IMR-90 (cell line): ENCODE results near the gene TBX1. TPM values are rescaled to one million over a fixed set of nuclear protein-coding genes. Genes with fewer than 3 reads are reported as not detected.
"Not testable (repeated sequence)": the region's sequence is repeated elsewhere in the genome, so short reads cannot be mapped to it uniquely, and the experiment has no call there.

Experiments
- ATAC-seq: fragments of 200-7000 bp; cut with Tn5 transposase; 2 replicates; pipeline ENCODE4 v1.9.1; 2020; ENCODE audit warnings: low read depth, mild to moderate bottlenecking, moderate library complexity
- BruUV-seq: library from RNA; stranded (reverse); fragments of 400-500 nt; replicated peaks from 2 replicates; lab custom pipeline; 2021; lab: Mats Ljungman, UMichigan
- CTCF ChIA-PET: fragments of 300-600 bp; formaldehyde crosslinking; extraction: SDS; loops from one replicate; lab custom pipeline; 2021; ENCODE audit warnings: antibody characterized with exemption; lab: Yijun Ruan, JAX
- POLR2A ChIA-PET: fragments of 300-600 bp; sonication (Branson Sonifier 250); formaldehyde crosslinking; loops from one replicate; lab custom pipeline; 2022; ENCODE audit warnings: antibody characterized with exemption; ENCODE audit not compliant: unreplicated experiment; lab: Charles Lee
- DNase-seq: peaks from one replicate; pipeline ENCODE4 v3.0.0; 2013
- H2AFZ ChIP-seq: replicated peaks from 2 replicates; pipeline ENCODE3; 2013; ENCODE audit warnings: low read length, mild to moderate bottlenecking; ENCODE audit not compliant: poor library complexity
- H2AK5ac ChIP-seq: 2 replicates; pipeline ENCODE4 v1.6.1; 2013; ENCODE audit warnings: low read depth, low read length, inconsistent platforms
- H2AK9ac ChIP-seq: replicated peaks from 2 replicates; pipeline ENCODE3; 2013; ENCODE audit warnings: mild to moderate bottlenecking, low read depth, low read length, moderate library complexity; ENCODE audit not compliant: poor library complexity
- H2BK120ac ChIP-seq: 2 replicates; pipeline ENCODE4 v1.6.1; 2013; ENCODE audit warnings: low read depth, low read length, inconsistent platforms
- H2BK15ac ChIP-seq: 3 replicates; pipeline ENCODE4 v1.6.1; 2013; ENCODE audit warnings: low read depth, low read length, inconsistent platforms
- H2BK20ac ChIP-seq: 2 replicates; pipeline ENCODE4 v1.6.1; 2013; ENCODE audit warnings: low read depth, mild to moderate bottlenecking, inconsistent platforms, low read length, moderate library complexity
- H2BK5ac ChIP-seq: 2 replicates; pipeline ENCODE4 v1.6.1; 2013; ENCODE audit warnings: mild to moderate bottlenecking, low read depth, low read length, inconsistent platforms; ENCODE audit not compliant: poor library complexity, severe bottlenecking
- H3K14ac ChIP-seq: replicated peaks from 2 replicates; pipeline ENCODE4 v1.6.1; 2013; ENCODE audit warnings: low read depth, low read length, inconsistent platforms
- H3K18ac ChIP-seq: 2 replicates; pipeline ENCODE4 v1.6.1; 2013; ENCODE audit warnings: low read depth, low read length, control low read depth
- H3K23ac ChIP-seq: 2 replicates; pipeline ENCODE4 v1.6.1; 2013; ENCODE audit warnings: low read depth, low read length, inconsistent platforms
- H3K27ac ChIP-seq: 2 replicates; pipeline ENCODE4 v1.5.1; 2013; ENCODE audit warnings: mild to moderate bottlenecking, control low read depth, low read length; ENCODE audit not compliant: insufficient read depth
- H3K27me3 ChIP-seq: 2 replicates; pipeline ENCODE4 v1.6.1; 2013; ENCODE audit warnings: low read length; ENCODE audit not compliant: control insufficient read depth, insufficient read depth
- H3K36me3 ChIP-seq: 2 replicates; pipeline ENCODE4 v1.6.1; 2013; ENCODE audit warnings: low read length, mixed read lengths; ENCODE audit not compliant: control insufficient read depth, insufficient read depth
- H3K4ac ChIP-seq: 2 replicates; pipeline ENCODE4 v1.6.1; 2013; ENCODE audit warnings: low read depth, low read length, inconsistent platforms
- H3K4me1 ChIP-seq: 2 replicates; pipeline ENCODE4 v1.6.1; 2013; ENCODE audit warnings: low read length, mixed read lengths; ENCODE audit not compliant: control insufficient read depth, insufficient read depth
- H3K4me2 ChIP-seq: 2 replicates; pipeline ENCODE4 v1.6.1; 2013; ENCODE audit warnings: low read depth, mild to moderate bottlenecking, control low read depth, low read length, moderate library complexity
- H3K4me3 ChIP-seq: 2 replicates; pipeline ENCODE4 v1.5.1; 2013; ENCODE audit warnings: low read depth, mild to moderate bottlenecking, control low read depth, low read length, moderate library complexity; ENCODE audit not compliant: insufficient read depth
- H3K56ac ChIP-seq: 2 replicates; pipeline ENCODE4 v1.6.1; 2013; ENCODE audit warnings: low read length, inconsistent platforms; ENCODE audit not compliant: insufficient read depth; ENCODE audit errors: extremely low read depth
- H3K79me1 ChIP-seq, 2 experiments: 2 replicates each; pipeline ENCODE4 v1.6.1; 2013; ENCODE audit warnings: low read length in 2 of 2, inconsistent platforms in 1 of 2, low read depth in 1 of 2
- H3K9ac ChIP-seq: 2 replicates; pipeline ENCODE4 v1.6.1; 2013; ENCODE audit warnings: low read depth, low read length, control low read depth
- H3K9me1 ChIP-seq: 2 replicates; pipeline ENCODE4 v1.6.1; 2013; ENCODE audit warnings: low read length, inconsistent platforms; ENCODE audit not compliant: insufficient read depth
- H3K9me3 ChIP-seq: 2 replicates; pipeline ENCODE4 v1.6.1; 2013; ENCODE audit warnings: low read length; ENCODE audit not compliant: control insufficient read depth, insufficient read depth
- H4K20me1 ChIP-seq: 2 replicates; pipeline ENCODE4 v1.6.1; 2013; ENCODE audit warnings: low read length, inconsistent platforms; ENCODE audit not compliant: insufficient read depth
- H4K5ac ChIP-seq: 2 replicates; pipeline ENCODE4 v1.6.1; 2013; ENCODE audit warnings: mild to moderate bottlenecking, low read depth, low read length, control low read depth
- H4K8ac ChIP-seq, 2 experiments: 2 replicates each; pipeline ENCODE4 v1.6.1; 2013; ENCODE audit warnings: low read depth in 2 of 2, low read length in 2 of 2, control low read depth in 1 of 2, inconsistent platforms in 1 of 2
- H4K91ac ChIP-seq: 2 replicates; pipeline ENCODE4 v1.6.1; 2013; ENCODE audit warnings: low read depth, low read length, inconsistent platforms; ENCODE audit not compliant: insufficient read depth
- MAFK ChIP-seq: IDR thresholded peaks from 2 replicates; pipeline ENCODE4 v1.6.1; 2012; ENCODE audit warnings: low read depth, low read length, improper control_type of control experiment
- MXI1 ChIP-seq: IDR thresholded peaks from 2 replicates; pipeline ENCODE4 v1.6.1; 2012; ENCODE audit warnings: low read depth, mild to moderate bottlenecking, low read length, moderate library complexity, borderline replicate concordance
- NFE2L2 ChIP-seq: fragments of 150-350 bp; IDR thresholded peaks from 2 replicates; pipeline ENCODE4 v1.6.1; 2016; ENCODE audit warnings: low read depth, mild to moderate bottlenecking, low read length
- RAD21 ChIP-seq: IDR thresholded peaks from 2 replicates; pipeline ENCODE4 v1.6.1; 2012; ENCODE audit warnings: low read length, improper control_type of control experiment
- RCOR1 ChIP-seq: IDR thresholded peaks from 2 replicates; pipeline ENCODE4 v1.6.1; 2012; ENCODE audit warnings: mild to moderate bottlenecking, low read length, improper control_type of control experiment; ENCODE audit not compliant: insufficient replicate concordance
- RFX5 ChIP-seq: IDR thresholded peaks from 2 replicates; pipeline ENCODE4 v1.8.0; 2012; ENCODE audit warnings: low read depth, mild to moderate bottlenecking, low read length, moderate library complexity
- WGBS, 2 experiments: methylation state at CpG; one replicate each; pipeline versions ENCODE4 v1.1.5 to v1.1.7; 2013; ENCODE audit warnings: missing lambda C conversion rate in 2 of 2; ENCODE audit not compliant: insufficient read length in 1 of 2; ENCODE audit errors: extremely low coverage in 2 of 2; 5-methylcytosine and 5-hydroxymethylcytosine counted together
- dilution Hi-C: fragments of 300-500 bp; cut with HindIII; formaldehyde crosslinking; loops from one replicate; pipeline ENCODE4 v1.14.3; 2018; ENCODE audit warnings: low sequenced_read_pairs; ENCODE audit not compliant: unreplicated experiment
- in situ Hi-C: fragments of 300-500 bp; cut with MboI; formaldehyde crosslinking; loops from 3 replicates; pipeline ENCODE4 v1.14.3; 2019; ENCODE audit warnings: low sequenced_read_pairs, inconsistent platforms, mixed read lengths
- intact Hi-C: fragments of 100-400 bp; cut with micrococcal nuclease; formaldehyde crosslinking; loops from 2 replicates; pipeline ENCODE4 v1.10.0; 2022
- polyA plus RNA-seq, 3 experiments: library from polyadenylated mRNA; depleted of rRNA; stranded (reverse); fragments of >200 nt; gene quantifications; 2 replicates each; pipeline ENCODE4 v1.2.3, GENCODE V29; 2012; ENCODE audit warnings: low replicate concordance in 1 of 3
- total RNA-seq: library from RNA; depleted of rRNA; stranded (reverse); fragments of >200 nt; gene quantifications from 2 replicates; pipeline ENCODE4 v1.2.3, GENCODE V29; 2012
- TF ChIP-seq, protein P1 (sequence below): fragments of 150-350 bp; IDR thresholded peaks from 2 replicates; pipeline ENCODE4 v1.6.1; 2016; ENCODE audit warnings: low read depth, mild to moderate bottlenecking, low read length, moderate library complexity, borderline replicate concordance

TBX1 gene
- total and polyA plus RNA-seq, 2 of the 4 experiments (the other 2 are of a cell fraction) = 0.03 TPM; not detected in 1

DNA sequence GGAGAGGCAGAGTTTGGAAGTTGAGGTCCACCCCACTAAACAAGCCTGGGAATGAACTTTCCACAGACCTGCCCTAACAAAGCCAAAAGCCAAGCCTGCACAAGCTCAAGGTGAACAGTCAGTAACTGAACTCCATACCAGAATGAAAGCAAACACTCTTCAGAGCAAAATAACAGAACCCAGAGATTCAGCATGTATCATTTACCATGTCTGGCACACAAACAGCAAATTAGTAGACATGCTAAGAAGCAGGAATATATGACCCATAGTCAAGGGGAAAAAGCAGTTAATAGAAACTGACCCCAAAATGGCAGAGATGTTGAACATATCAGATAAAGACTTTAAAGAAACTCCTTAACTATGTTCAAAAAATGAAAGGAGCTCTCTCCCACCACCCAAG, 31.3 kb downstream of the TBX1 start:
- Histone ChIP-seq H3K4ac (no peak overlapping the region), H3K4me1 (peaks cover 2% of the 10 kb centered on the region; the same call in 1 of the 2 replicates), H3K27me3 (no peaks in the 10 kb centered on the region), H3K18ac (no peak overlapping the region), H4K8ac (no peak overlapping the region), H2AK5ac (no peak overlapping the region), H2BK15ac (no peak overlapping the region), H3K9me1 (no peaks in the 10 kb centered on the region), H3K4me3 (no peak overlapping the region), H3K36me3 (peaks cover 3% of the 10 kb centered on the region), H2BK20ac (no peak overlapping the region), H2AK9ac (no peak overlapping the region), H4K5ac (no peak overlapping the region), H2BK120ac (no peak overlapping the region), H3K23ac (no peak overlapping the region), H3K56ac (no peak overlapping the region), H4K91ac (no peak overlapping the region), H3K4me2 (no peak overlapping the region), H2AFZ (no peak overlapping the region), H4K20me1 (no peaks in the 10 kb centered on the region), H3K79me1 (no peaks in the 10 kb centered on the region), H3K9me3 (peaks cover 8% of the 10 kb centered on the region), H3K27ac (no peak overlapping the region), H2BK5ac (no peak overlapping the region), H3K9ac (no peak overlapping the region), H3K14ac (no peak overlapping the region)
- dilution Hi-C loops = no loop called here
- BruUV-seq = no TSS peak
- TF ChIP-seq RAD21 = no peak
- no peak for TF ChIP-seq RCOR1
- no peak for TF ChIP-seq RFX5
- TF ChIP-seq MAFK = no peak
- TF ChIP-seq MXI1 = no peak
- TF ChIP-seq NFE2L2 = no peak
- TF ChIP-seq, protein P1, sequence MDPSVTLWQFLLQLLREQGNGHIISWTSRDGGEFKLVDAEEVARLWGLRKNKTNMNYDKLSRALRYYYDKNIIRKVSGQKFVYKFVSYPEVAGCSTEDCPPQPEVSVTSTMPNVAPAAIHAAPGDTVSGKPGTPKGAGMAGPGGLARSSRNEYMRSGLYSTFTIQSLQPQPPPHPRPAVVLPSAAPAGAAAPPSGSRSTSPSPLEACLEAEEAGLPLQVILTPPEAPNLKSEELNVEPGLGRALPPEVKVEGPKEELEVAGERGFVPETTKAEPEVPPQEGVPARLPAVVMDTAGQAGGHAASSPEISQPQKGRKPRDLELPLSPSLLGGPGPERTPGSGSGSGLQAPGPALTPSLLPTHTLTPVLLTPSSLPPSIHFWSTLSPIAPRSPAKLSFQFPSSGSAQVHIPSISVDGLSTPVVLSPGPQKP = no peak
- DNase-seq (no peak), ATAC-seq (no peak)
- in situ Hi-C loops = no loop called here
- intact Hi-C loops = no loop called here
- POLR2A ChIA-PET = no interaction called here
- CTCF ChIA-PET = no interaction called here

DNA sequence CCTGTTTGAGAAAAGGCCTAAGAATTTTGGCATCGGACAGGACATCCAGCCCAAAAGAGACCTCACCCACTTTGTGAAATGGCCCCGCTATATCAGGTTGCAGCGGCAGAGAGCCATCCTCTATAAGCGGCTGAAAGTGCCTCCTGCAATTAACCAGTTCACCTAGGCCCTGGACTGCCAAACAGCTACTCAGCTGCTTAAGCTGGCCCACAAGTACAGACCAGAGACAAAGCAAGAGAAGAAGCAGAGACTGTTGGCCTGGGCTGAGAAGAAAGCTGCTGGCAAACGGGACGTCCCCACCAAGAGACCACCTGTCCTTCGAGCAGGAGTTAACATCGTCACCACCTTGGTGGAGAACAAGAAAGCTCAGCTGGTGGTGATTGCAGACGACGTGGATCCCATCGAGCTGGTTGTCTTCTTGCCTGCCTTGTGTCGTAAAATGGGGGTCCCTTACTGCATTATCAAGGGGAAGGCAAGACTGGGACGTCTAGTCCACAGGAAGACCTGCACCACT, 31.9 kb downstream of the TBX1 start:
- H2AFZ ChIP-seq, H4K5ac ChIP-seq, H3K4ac ChIP-seq, H3K14ac ChIP-seq, H4K20me1 ChIP-seq, H4K8ac ChIP-seq, H3K27ac ChIP-seq, BruUV-seq, ATAC-seq, H3K56ac ChIP-seq, DNase-seq, H3K18ac ChIP-seq, H2BK20ac ChIP-seq, H3K23ac ChIP-seq, CTCF ChIA-PET, H3K9me3 ChIP-seq, H2BK15ac ChIP-seq, H2BK5ac ChIP-seq, H2AK5ac ChIP-seq, H3K9me1 ChIP-seq, H3K27me3 ChIP-seq, in situ Hi-C loops, POLR2A ChIA-PET, H3K4me1 ChIP-seq, H3K9ac ChIP-seq, H3K4me3 ChIP-seq, H3K79me1 ChIP-seq, dilution Hi-C loops, H3K36me3 ChIP-seq, H2AK9ac ChIP-seq, H2BK120ac ChIP-seq, intact Hi-C loops, H3K4me2 ChIP-seq, H4K91ac ChIP-seq: not testable (repeated sequence)
- 76% methylated on average over 3 of the region's 13 CpGs; no CpG with 5 or more reads in 1 of the 2 experiments for WGBS, 2 experiments
